ENCODE measurements around the gene GPR146. TPM values are rescaled to one million over a fixed set of nuclear protein-coding genes. Genes with fewer than 3 reads are reported as not detected.

GPR146 gene
- polyA plus RNA-seq, 4 donors: 1.1 to 13.4 (median 2.7) TPM

DNA sequence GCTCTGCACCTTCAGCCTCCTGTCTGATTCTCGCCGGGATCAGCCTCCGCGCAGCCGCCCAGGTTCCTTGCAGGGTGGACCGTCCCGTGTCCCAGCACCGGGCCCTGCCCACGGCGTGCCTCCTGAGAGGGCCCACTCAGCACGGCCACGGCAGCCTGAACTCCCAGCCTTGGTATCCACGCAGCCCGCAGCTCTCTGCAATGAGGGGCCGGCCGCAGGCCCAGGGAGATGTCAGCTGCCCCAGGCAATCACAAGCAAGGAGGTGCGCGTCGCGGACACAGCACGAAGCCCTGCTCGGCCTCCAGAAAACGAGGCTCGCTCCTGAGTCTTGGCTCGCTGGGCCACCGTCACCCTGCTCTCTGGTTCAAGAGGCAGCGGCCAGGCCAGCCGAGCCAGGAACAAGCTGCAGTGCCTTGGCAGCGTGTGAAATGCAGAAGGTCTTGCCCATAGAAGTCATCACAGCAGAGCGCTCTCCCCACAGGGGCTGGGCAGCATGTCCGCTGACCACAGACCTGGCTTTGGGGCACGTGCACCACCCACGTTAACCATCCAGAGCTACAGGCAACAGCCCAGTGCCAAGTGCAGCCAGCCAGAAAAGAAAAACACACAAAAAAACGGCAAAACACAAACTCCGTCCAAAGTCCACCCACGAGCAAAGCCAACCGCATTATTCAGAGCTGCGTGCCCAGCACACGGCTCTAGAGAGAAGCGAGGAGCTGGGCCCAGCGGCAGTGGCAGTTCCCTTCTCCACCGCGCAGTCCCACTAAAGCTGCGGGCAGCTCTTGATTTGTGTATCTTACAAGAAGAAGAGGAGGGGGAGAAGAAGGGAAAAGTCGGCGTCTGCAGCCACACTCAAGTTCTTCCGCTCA is 57.5 kb downstream of the GPR146 start:
- Histone ChIP-seq H3K27me3 (ENCODE audit: control insufficient read depth in 3 of 3, insufficient read depth in 3 of 3, low read length in 3 of 3) (no peaks in the 10 kb centered on the region), H3K4me1 (ENCODE audit: control insufficient read depth in 3 of 3, insufficient read depth in 2 of 3, low read depth in 1 of 3, low read length in 2 of 3) (peaks cover 0 to 7% (median 0%) of the 10 kb centered on the region in 3 donors), H3K27ac (ENCODE audit: low read depth in 1 of 3, low read length in 2 of 3) (no peak overlapping the region), H3K4me3 (ENCODE audit: low read depth in 1 of 3, low read length in 3 of 3) (no peak overlapping the region), H3K9me3 (ENCODE audit: control insufficient read depth in 2 of 2, insufficient read depth in 1 of 2, low read depth in 1 of 2, low read length in 1 of 2) (no peaks in the 10 kb centered on the region), H3K36me3 (ENCODE audit: control insufficient read depth in 3 of 3, insufficient read depth in 2 of 3, low read depth in 1 of 3, low read length in 3 of 3) (peaks cover 0 to 57% (median 0%) of the 10 kb centered on the region in 3 donors)
- 89 to 92% (median 91%) methylated on average over 47 of the region's 47 CpGs for WGBS, 3 donors
- DNase-seq (no peak), FAIRE-seq (no peak)

GRCh38 chr7:1103009-1103788 is 58.9 kb downstream of the GPR146 start:
- H3K27me3 ChIP-seq (ENCODE audit: control insufficient read depth in 3 of 3, insufficient read depth in 3 of 3, low read length in 3 of 3): no peaks in the 10 kb centered on the region
- no peak overlapping the region for H3K4me3 ChIP-seq (ENCODE audit: low read depth in 1 of 3, low read length in 3 of 3)
- DNase-seq (no peak), FAIRE-seq (no peak)
- H3K36me3 ChIP-seq (ENCODE audit: control insufficient read depth in 3 of 3, insufficient read depth in 2 of 3, low read depth in 1 of 3, low read length in 3 of 3): peaks cover 0 to 48% (median 0%) of the 10 kb centered on the region in 3 donors
- 68 to 80% (median 75%) methylated on average over 34 of the region's 34 CpGs for WGBS, 3 donors
- H3K4me1 ChIP-seq (ENCODE audit: control insufficient read depth in 3 of 3, insufficient read depth in 2 of 3, low read depth in 1 of 3, low read length in 2 of 3): peaks cover 0 to 7% (median 0%) of the 10 kb centered on the region in 3 donors
- H3K9me3 ChIP-seq (ENCODE audit: control insufficient read depth in 2 of 2, insufficient read depth in 1 of 2, low read depth in 1 of 2, low read length in 1 of 2): no peaks in the 10 kb centered on the region
- H3K27ac ChIP-seq (ENCODE audit: low read depth in 1 of 3, low read length in 2 of 3): no peak overlapping the region

- no peak for DNase-seq
- Histone ChIP-seq H3K4me3 (ENCODE audit: low read depth in 1 of 3, low read length in 3 of 3) (no peak overlapping the region), H3K27ac (ENCODE audit: low read depth in 1 of 3, low read length in 2 of 3) (no peak overlapping the region), H3K27me3 (ENCODE audit: control insufficient read depth in 3 of 3, insufficient read depth in 3 of 3, low read length in 3 of 3) (no peaks in the 10 kb centered on the region), H3K36me3 (ENCODE audit: control insufficient read depth in 3 of 3, insufficient read depth in 2 of 3, low read depth in 1 of 3, low read length in 3 of 3) (peaks cover 0 to 41% (median 0%) of the 10 kb centered on the region in 3 donors), H3K9me3 (ENCODE audit: control insufficient read depth in 2 of 2, insufficient read depth in 1 of 2, low read depth in 1 of 2, low read length in 1 of 2) (no peaks in the 10 kb centered on the region), H3K4me1 (ENCODE audit: control insufficient read depth in 3 of 3, insufficient read depth in 2 of 3, low read depth in 1 of 3, low read length in 2 of 3) (peaks cover 0 to 7% (median 0%) of the 10 kb centered on the region in 3 donors)
- 87 to 89% (median 89%) methylated on average over 21 of the region's 21 CpGs for WGBS, 3 donors
- no peak for FAIRE-seq
Measured at GRCh38 chr7:1103789-1104515, 59.6 kb downstream of the GPR146 start.

DNA sequence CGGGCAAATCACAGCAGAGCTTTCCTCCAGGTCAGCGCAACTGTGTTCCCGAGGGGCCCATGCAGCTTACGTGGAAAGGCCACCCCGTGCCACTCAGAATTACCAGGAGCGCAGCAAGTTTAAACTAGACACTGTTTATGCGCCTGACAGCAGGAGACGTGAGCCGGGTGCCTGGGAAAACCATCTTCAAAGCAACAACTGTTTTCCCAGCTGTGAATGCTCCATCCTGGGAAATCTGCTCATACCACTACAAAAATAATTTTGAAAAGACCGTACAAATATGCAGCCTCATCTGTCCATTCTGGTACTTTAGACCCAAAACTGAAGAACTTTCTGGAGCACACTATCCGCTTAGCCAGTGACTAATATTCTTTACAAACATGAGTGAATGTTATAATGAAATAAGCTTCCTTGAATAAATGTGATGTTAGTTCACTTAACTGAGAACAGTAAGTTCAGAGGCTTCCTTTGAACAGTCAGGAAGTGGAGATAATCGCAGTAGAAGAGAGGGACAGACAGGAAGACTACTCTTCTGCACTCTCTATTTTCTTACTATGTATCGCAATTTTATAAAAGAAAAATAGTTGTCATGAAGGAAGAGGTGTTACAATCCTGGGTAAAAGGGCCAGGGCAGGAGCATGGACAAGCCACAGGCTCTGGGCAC is 60.3 kb downstream of the GPR146 start:
- DNase-seq: no peak
- H3K9me3 ChIP-seq (ENCODE audit: control insufficient read depth in 2 of 2, insufficient read depth in 1 of 2, low read depth in 1 of 2, low read length in 1 of 2): no peaks in the 10 kb centered on the region
- FAIRE-seq: no peak
- peaks cover 0 to 37% (median 0%) of the 10 kb centered on the region in 3 donors for H3K36me3 ChIP-seq (ENCODE audit: control insufficient read depth in 3 of 3, insufficient read depth in 2 of 3, low read depth in 1 of 3, low read length in 3 of 3)
- H3K4me3 ChIP-seq (ENCODE audit: low read depth in 1 of 3, low read length in 3 of 3): no peak overlapping the region
- no peak overlapping the region for H3K27ac ChIP-seq (ENCODE audit: low read depth in 1 of 3, low read length in 2 of 3)
- WGBS, 3 donors: 83 to 94% (median 89%) methylated on average over 13 of the region's 13 CpGs
- H3K27me3 ChIP-seq (ENCODE audit: control insufficient read depth in 3 of 3, insufficient read depth in 3 of 3, low read length in 3 of 3): no peaks in the 10 kb centered on the region
- peaks cover 0 to 7% (median 0%) of the 10 kb centered on the region in 3 donors for H3K4me1 ChIP-seq (ENCODE audit: control insufficient read depth in 3 of 3, insufficient read depth in 2 of 3, low read depth in 1 of 3, low read length in 2 of 3)

DNA sequence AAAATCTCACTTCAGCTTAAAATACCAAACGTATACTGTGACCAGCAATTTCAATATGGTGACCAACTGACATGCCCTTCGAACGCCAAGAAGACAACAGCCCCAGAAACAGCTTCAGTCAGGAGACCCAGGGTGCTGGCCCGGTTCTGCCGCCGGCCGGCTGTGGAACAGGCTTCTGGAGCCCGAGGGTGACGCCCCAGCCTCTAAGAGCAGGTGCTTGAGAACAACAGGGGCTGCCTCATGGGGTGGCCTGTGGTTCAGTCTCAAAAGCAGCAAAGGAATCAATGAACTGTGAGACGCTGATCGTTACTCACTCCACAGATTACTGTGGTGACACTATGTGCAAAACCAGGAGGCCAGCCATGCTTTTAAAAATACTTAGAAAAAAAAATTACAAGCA is 60.8 kb downstream of the GPR146 start:
- Histone ChIP-seq H3K27me3 (ENCODE audit: control insufficient read depth in 3 of 3, insufficient read depth in 3 of 3, low read length in 3 of 3) (no peaks in the 10 kb centered on the region), H3K27ac (ENCODE audit: low read depth in 1 of 3, low read length in 2 of 3) (no peak overlapping the region), H3K4me3 (ENCODE audit: low read depth in 1 of 3, low read length in 3 of 3) (no peak overlapping the region), H3K36me3 (ENCODE audit: control insufficient read depth in 3 of 3, insufficient read depth in 2 of 3, low read depth in 1 of 3, low read length in 3 of 3) (peaks cover 0 to 34% (median 0%) of the 10 kb centered on the region in 3 donors), H3K9me3 (ENCODE audit: control insufficient read depth in 2 of 2, insufficient read depth in 1 of 2, low read depth in 1 of 2, low read length in 1 of 2) (no peaks in the 10 kb centered on the region), H3K4me1 (ENCODE audit: control insufficient read depth in 3 of 3, insufficient read depth in 2 of 3, low read depth in 1 of 3, low read length in 2 of 3) (peaks cover 0 to 7% (median 0%) of the 10 kb centered on the region in 3 donors)
- FAIRE-seq (no peak), DNase-seq (no peak)
- 88 to 97% (median 90%) methylated on average over 11 of the region's 11 CpGs for WGBS, 3 donors

GRCh38 chr7:1106063-1106792 is 61.9 kb downstream of the GPR146 start:
- Histone ChIP-seq H3K4me3 (ENCODE audit: low read depth in 1 of 3, low read length in 3 of 3) (no peak overlapping the region), H3K36me3 (ENCODE audit: control insufficient read depth in 3 of 3, insufficient read depth in 2 of 3, low read depth in 1 of 3, low read length in 3 of 3) (peaks cover 0 to 27% (median 0%) of the 10 kb centered on the region in 3 donors), H3K9me3 (ENCODE audit: control insufficient read depth in 2 of 2, insufficient read depth in 1 of 2, low read depth in 1 of 2, low read length in 1 of 2) (no peaks in the 10 kb centered on the region), H3K27me3 (ENCODE audit: control insufficient read depth in 3 of 3, insufficient read depth in 3 of 3, low read length in 3 of 3) (no peaks in the 10 kb centered on the region), H3K4me1 (ENCODE audit: control insufficient read depth in 3 of 3, insufficient read depth in 2 of 3, low read depth in 1 of 3, low read length in 2 of 3) (peaks cover 0 to under 1% (median 0%) of the 10 kb centered on the region in 3 donors), H3K27ac (ENCODE audit: low read depth in 1 of 3, low read length in 2 of 3) (no peak overlapping the region)
- DNase-seq: no peak
- no peak for FAIRE-seq
- WGBS, 3 donors: 88 to 94% (median 91%) methylated on average over 27 of the region's 27 CpGs

- Histone ChIP-seq H3K9me3 (ENCODE audit: control insufficient read depth in 2 of 2, insufficient read depth in 1 of 2, low read depth in 1 of 2, low read length in 1 of 2) (no peaks in the 10 kb centered on the region), H3K27me3 (ENCODE audit: control insufficient read depth in 3 of 3, insufficient read depth in 3 of 3, low read length in 3 of 3) (no peaks in the 10 kb centered on the region), H3K4me1 (ENCODE audit: control insufficient read depth in 3 of 3, insufficient read depth in 2 of 3, low read depth in 1 of 3, low read length in 2 of 3) (no peaks in the 10 kb centered on the region), H3K4me3 (ENCODE audit: low read depth in 1 of 3, low read length in 3 of 3) (no peak overlapping the region), H3K27ac (ENCODE audit: low read depth in 1 of 3, low read length in 2 of 3) (no peak overlapping the region), H3K36me3 (ENCODE audit: control insufficient read depth in 3 of 3, insufficient read depth in 2 of 3, low read depth in 1 of 3, low read length in 3 of 3) (peaks cover 0 to 28% (median 0%) of the 10 kb centered on the region in 3 donors)
- WGBS, 3 donors: 81 to 91% (median 87%) methylated on average over 20 of the region's 20 CpGs
- FAIRE-seq (no peak), DNase-seq (no peak)
Measured at GRCh38 chr7:1106793-1107421, 62.6 kb downstream of the GPR146 start.
